A673 (cell line): ENCODE results near the gene ZBTB22. TPM values are rescaled to one million over a fixed set of nuclear protein-coding genes. Genes with fewer than 3 reads are reported as not detected.
A peak's percentile ranks its signal among the peaks of the same experiment; 100 is the strongest.

Experiments used
- BruUV-seq: library from RNA; stranded (reverse); fragments of 400-500 nt; replicated peaks from 2 replicates; lab custom pipeline; 2021; lab: Mats Ljungman, UMichigan
- CTCF ChIA-PET: fragments of 300-600 bp; sonication (Branson Sonifier 250); formaldehyde crosslinking; loops from one replicate; lab custom pipeline; 2022; ENCODE audit warnings: antibody characterized with exemption; lab: Charles Lee
- POLR2A ChIA-PET: fragments of 300-600 bp; sonication (Branson Sonifier 250); formaldehyde crosslinking; loops from one replicate; lab custom pipeline; 2022; ENCODE audit warnings: antibody characterized with exemption; ENCODE audit not compliant: low non-redundant PET; lab: Charles Lee
- DNase-seq: peaks from one replicate; pipeline ENCODE4 v3.0.0-alpha.2; 2015; ENCODE audit warnings: low spot score
- H3K27ac ChIP-seq: fragments of 200-600 bp; sonication (generic); 2 replicates; pipeline ENCODE4 v1.5.1; 2016; ENCODE audit warnings: mixed run types, low read depth, mild to moderate bottlenecking, mixed read lengths, antibody characterized with exemption, low read length; ENCODE audit not compliant: poor library complexity, severe bottlenecking
- H3K27me3 ChIP-seq: fragments of 200-600 bp; sonication (generic); replicated peaks from 2 replicates; pipeline ENCODE4 v1.6.1; 2017; ENCODE audit warnings: mixed run types, low read depth, mild to moderate bottlenecking, mixed read lengths, antibody characterized with exemption, low read length; ENCODE audit not compliant: insufficient read depth, poor library complexity
- H3K36me3 ChIP-seq: fragments of 200-600 bp; sonication (generic); 2 replicates; pipeline ENCODE4 v1.6.1; 2016; ENCODE audit warnings: mixed run types, mild to moderate bottlenecking, mixed read lengths, antibody characterized with exemption, low read length; ENCODE audit not compliant: insufficient read depth, poor library complexity, severe bottlenecking
- H3K4me1 ChIP-seq: fragments of 200-600 bp; sonication (generic); 2 replicates; pipeline ENCODE4 v1.6.1; 2017; ENCODE audit warnings: mixed run types, mild to moderate bottlenecking, mixed read lengths, antibody characterized with exemption, low read length; ENCODE audit not compliant: insufficient read depth, poor library complexity, severe bottlenecking
- H3K4me3 ChIP-seq: fragments of 200-600 bp; sonication (generic); 2 replicates; pipeline ENCODE4 v1.5.1; 2016; ENCODE audit warnings: low read depth, mixed run types, mild to moderate bottlenecking, mixed read lengths, low read length; ENCODE audit not compliant: poor library complexity, severe bottlenecking
- H3K9me3 ChIP-seq: fragments of 200-600 bp; sonication (generic); 2 replicates; pipeline ENCODE4 v1.6.1; 2016; ENCODE audit warnings: mixed run types, low read depth, mild to moderate bottlenecking, mixed read lengths, antibody characterized with exemption, low read length; ENCODE audit not compliant: poor library complexity, severe bottlenecking
- CTCF ChIP-seq: fragments of 300-800, 200-600 bp; sonication (generic); conservative IDR thresholded peaks from 2 replicates; pipeline ENCODE4 v1.5.1; 2017; ENCODE audit warnings: low read depth, mild to moderate bottlenecking, antibody characterized with exemption, low read length, moderate library complexity, mixed read lengths
- EZH2 ChIP-seq: fragments of 200-600 bp; sonication (generic); IDR thresholded peaks from 2 replicates; pipeline ENCODE4 v1.6.1; 2017; ENCODE audit warnings: borderline replicate concordance, low read depth, mild to moderate bottlenecking, mixed read lengths, antibody characterized with exemption, low read length; ENCODE audit not compliant: poor library complexity, severe bottlenecking
- intact Hi-C: fragments of 100-400 bp; cut with micrococcal nuclease; formaldehyde crosslinking; loops from one replicate; pipeline ENCODE4 v1.10.0; 2022; ENCODE audit not compliant: unreplicated experiment
- total RNA-seq: library from RNA; stranded (reverse); gene quantifications from 2 replicates; pipeline ENCODE4 v1.2.3, GENCODE V29; 2021

ZBTB22 gene
- total RNA-seq, 1 experiment from 2014 or later: 11.3 TPM

GRCh38 chr6:33318426-33319073, 1.0 kb upstream of the ZBTB22 start:
- BruUV-seq: no TSS peak
- CTCF ChIA-PET: interaction anchor here (0.6 to 1.6 kb wide), 3 partner anchors 19 to 66 kb away, joined by 4 to 22 read pairs (median 16); no protein-coding TSS in a partner anchor
- H3K27ac ChIP-seq: peak overlapping the region; percentile 77
- H3K9me3 ChIP-seq: no peaks in the 10 kb centered on the region
- H3K27me3 ChIP-seq: no peaks in the 10 kb centered on the region
- H3K4me3 ChIP-seq: peak overlapping the region; percentile 55
- no peak for DNase-seq
- peaks cover 35% of the 10 kb centered on the region for H3K4me1 ChIP-seq
- intact Hi-C loops: loop anchor here (5.0 to 10.0 kb wide), 2 partner anchors 74 to 96 kb away; partner anchors contain the start of genes CUTA, KIFC1 and PHF1
- POLR2A ChIA-PET: interaction anchor here (0.7 kb wide), 1 partner anchor 26 kb away, joined by 5 read pairs; no protein-coding TSS in a partner anchor
- TF ChIP-seq CTCF (no peak), EZH2 (no peak)
- H3K36me3 ChIP-seq: peaks cover 35% of the 10 kb centered on the region

DNA sequence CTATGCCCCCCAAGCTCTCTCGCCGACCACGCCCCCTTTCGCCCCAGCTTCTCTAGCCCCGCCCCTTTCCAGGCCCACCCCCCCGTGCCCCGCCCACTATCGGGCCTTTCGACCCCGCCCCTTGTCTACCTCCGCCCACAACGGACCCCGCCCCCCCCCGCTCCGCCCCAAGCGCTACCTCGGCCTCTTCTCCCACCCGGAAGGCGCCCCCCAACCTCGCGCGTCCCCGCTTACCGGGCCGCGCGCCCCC, 200 bp downstream of the ZBTB22 start:
- Histone ChIP-seq H3K4me3 (peak overlapping the region; percentile 55), H3K4me1 (peaks cover 36% of the 10 kb centered on the region), H3K27me3 (no peaks in the 10 kb centered on the region), H3K9me3 (no peaks in the 10 kb centered on the region), H3K27ac (peak overlapping the region; percentile 77), H3K36me3 (peaks cover 35% of the 10 kb centered on the region)
- TF ChIP-seq CTCF (no peak), EZH2 (no peak)
- DNase-seq: no peak
- ChIA-PET POLR2A (interaction anchor here (0.7 to 1.4 kb wide), 4 partner anchors 9 to 171 kb away, joined by 4 to 7 read pairs (median 5); partner anchors contain the start of genes RPS18 and VPS52), CTCF (interaction anchor here (0.6 to 1.6 kb wide), 6 partner anchors 18 to 451 kb away, joined by 3 to 22 read pairs (median 4); no protein-coding TSS in a partner anchor)
- intact Hi-C loops: loop anchor here (5.0 to 10.0 kb wide), 2 partner anchors 75 to 97 kb away; partner anchors contain the start of genes CUTA, KIFC1 and PHF1
- no TSS peak for BruUV-seq

DNA sequence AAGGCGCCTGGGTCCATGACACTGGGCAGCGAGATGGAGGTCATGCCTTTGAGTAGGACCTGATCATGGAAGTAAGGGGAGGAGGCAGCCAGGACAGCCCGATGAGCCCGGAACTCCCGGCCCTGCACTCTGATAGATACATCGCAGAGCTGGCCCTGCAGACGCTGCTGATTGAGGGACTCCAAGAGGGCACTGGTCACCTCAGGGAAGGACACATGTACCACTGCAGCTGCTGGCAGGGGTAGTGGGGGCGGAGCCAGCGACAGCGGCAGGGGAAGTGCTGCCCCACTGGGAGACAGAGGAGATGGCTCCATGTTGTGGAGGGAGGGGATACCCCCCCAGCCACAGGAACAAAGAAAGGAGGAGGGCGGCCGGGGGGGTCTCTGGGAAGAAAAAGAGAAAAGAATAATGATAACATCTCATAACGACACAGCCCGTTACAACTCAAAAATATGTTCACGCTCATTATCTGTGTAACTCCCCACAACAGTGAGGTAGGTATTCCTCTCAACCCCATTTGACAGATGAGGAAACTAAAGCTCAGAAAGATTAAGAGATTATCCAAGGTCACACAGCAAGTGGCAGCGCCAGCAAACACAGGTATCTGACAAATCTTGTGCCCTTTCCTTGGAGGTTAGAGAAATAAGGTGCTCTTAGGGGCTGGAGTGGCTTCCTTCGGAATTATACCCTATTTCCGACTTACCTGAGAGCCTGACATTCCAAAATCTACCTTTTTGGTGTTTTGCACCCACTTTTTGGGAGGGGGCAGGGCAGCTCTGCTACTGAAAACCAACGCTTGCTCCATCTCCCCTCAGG, 733 bp downstream of the ZBTB22 start:
- TF ChIP-seq EZH2: no peak
- TF ChIP-seq CTCF: no peak
- no TSS peak for BruUV-seq
- Histone ChIP-seq H3K36me3 (peaks cover 35% of the 10 kb centered on the region), H3K4me1 (peaks cover 40% of the 10 kb centered on the region), H3K4me3 (peak overlapping the region; percentile 55), H3K9me3 (no peaks in the 10 kb centered on the region), H3K27ac (peak overlapping the region; percentile 18), H3K27me3 (no peaks in the 10 kb centered on the region)
- intact Hi-C loops: loop anchor here (5.0 to 10.0 kb wide), 2 partner anchors 75 to 98 kb away; partner anchors contain the start of genes CUTA, KIFC1 and PHF1
- POLR2A ChIA-PET: interaction anchor here (0.7 to 1.4 kb wide), 2 partner anchors 9 to 17 kb away, joined by 4 to 7 read pairs; no protein-coding TSS in a partner anchor
- no peak for DNase-seq
- CTCF ChIA-PET: interaction anchor here (0.6 to 1.6 kb wide), 3 partner anchors 17 to 155 kb away, joined by 3 to 22 read pairs (median 4); no protein-coding TSS in a partner anchor
